ENCODE results near the gene TMEM54. TPM values are rescaled to one million over a fixed set of nuclear protein-coding genes. Genes with fewer than 3 reads are reported as not detected.

The TMEM54 gene
- total and polyA plus RNA-seq, 2 of the 13 experiments (the other 11 are each of a cell fraction or from before 2014, with no cell fraction given) = 2.5 to 2.9 TPM

- TF ChIP-seq RNF219 (CRISPR knock-in tag; IDR thresholded peaks at IDR 0.05) (no peak), ZNF354B (CRISPR knock-in tag; IDR thresholded peaks at IDR 0.05) (no peak), HMGXB3 (CRISPR knock-in tag; IDR thresholded peaks at IDR 0.05; ENCODE audit: borderline replicate concordance) (no peak), ZBTB4 (CRISPR knock-in tag; IDR thresholded peaks at IDR 0.05; ENCODE audit: borderline replicate concordance) (no peak), KDM5B (CRISPR knock-in tag; IDR thresholded peaks at IDR 0.05; ENCODE audit: borderline replicate concordance) (no peak), ZFX (CRISPR knock-in tag; IDR thresholded peaks at IDR 0.05; ENCODE audit: low read depth) (peak; percentile 44; the same call in 1 of the 2 replicates), ZFP36L1 (CRISPR knock-in tag; IDR thresholded peaks at IDR 0.05) (no peak), SALL2 (CRISPR knock-in tag; IDR thresholded peaks at IDR 0.05) (no peak), CHCHD3 (CRISPR knock-in tag; IDR thresholded peaks at IDR 0.05) (no peak), TP53 (CRISPR knock-in tag; conservative IDR thresholded peaks at IDR 0.05) (no peak)
- TF ChIP-seq, protein P1, sequence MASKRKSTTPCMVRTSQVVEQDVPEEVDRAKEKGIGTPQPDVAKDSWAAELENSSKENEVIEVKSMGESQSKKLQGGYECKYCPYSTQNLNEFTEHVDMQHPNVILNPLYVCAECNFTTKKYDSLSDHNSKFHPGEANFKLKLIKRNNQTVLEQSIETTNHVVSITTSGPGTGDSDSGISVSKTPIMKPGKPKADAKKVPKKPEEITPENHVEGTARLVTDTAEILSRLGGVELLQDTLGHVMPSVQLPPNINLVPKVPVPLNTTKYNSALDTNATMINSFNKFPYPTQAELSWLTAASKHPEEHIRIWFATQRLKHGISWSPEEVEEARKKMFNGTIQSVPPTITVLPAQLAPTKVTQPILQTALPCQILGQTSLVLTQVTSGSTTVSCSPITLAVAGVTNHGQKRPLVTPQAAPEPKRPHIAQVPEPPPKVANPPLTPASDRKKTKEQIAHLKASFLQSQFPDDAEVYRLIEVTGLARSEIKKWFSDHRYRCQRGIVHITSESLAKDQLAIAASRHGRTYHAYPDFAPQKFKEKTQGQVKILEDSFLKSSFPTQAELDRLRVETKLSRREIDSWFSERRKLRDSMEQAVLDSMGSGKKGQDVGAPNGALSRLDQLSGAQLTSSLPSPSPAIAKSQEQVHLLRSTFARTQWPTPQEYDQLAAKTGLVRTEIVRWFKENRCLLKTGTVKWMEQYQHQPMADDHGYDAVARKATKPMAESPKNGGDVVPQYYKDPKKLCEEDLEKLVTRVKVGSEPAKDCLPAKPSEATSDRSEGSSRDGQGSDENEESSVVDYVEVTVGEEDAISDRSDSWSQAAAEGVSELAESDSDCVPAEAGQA (IDR thresholded peaks at IDR 0.05; ENCODE audit: low read depth) = no peak
- TF ChIP-seq, protein P1 (CRISPR knock-in tag; IDR thresholded peaks at IDR 0.05; ENCODE audit: borderline replicate concordance) = no peak
Measured at GRCh38 chr1:32892368-32893197, 8.6 kb downstream of the TMEM54 start (continued).
